ENCODE measurements around the gene TBX5.

TBX5 gene

GRCh38 chr12:114406984-114407841 lies 1.3 kb upstream of the TBX5 start:
- peaks cover 0 to 30% (median 18%) of the 10 kb centered on the region in 4 donors for H3K4me1 ChIP-seq
- no peak overlapping the region for H3K4me3 ChIP-seq
- peaks cover 0 to 93% of the 10 kb centered on the region in 2 donors for H3K27me3 ChIP-seq
- TF ChIP-seq CTCF (IDR thresholded peaks at IDR 0.05) = no peak
- H3K27ac ChIP-seq = no peak overlapping the region
- intact Hi-C loops (cut with DNase I; ENCODE audit: low total_unique reads) = no loop called here
- no peak for DNase-seq
- H3K36me3 ChIP-seq = no peaks in the 10 kb centered on the region
- H3K9me3 ChIP-seq = no peaks in the 10 kb centered on the region

GRCh38 chr12:114406316-114406983 lies 506 bp upstream of the TBX5 start:
- DNase-seq = no peak
- intact Hi-C loops (cut with DNase I; ENCODE audit: low total_unique reads) = no loop called here

GRCh38 chr12:114404926-114405518 lies 922 bp downstream of the TBX5 start:
- no peak for TF ChIP-seq CTCF (IDR thresholded peaks at IDR 0.05)
- no peaks in the 10 kb centered on the region for H3K36me3 ChIP-seq
- no peak overlapping the region for H3K27ac ChIP-seq
- no peak for DNase-seq
- no peaks in the 10 kb centered on the region for H3K9me3 ChIP-seq
- H3K4me1 ChIP-seq = peaks cover 0 to 30% (median 18%) of the 10 kb centered on the region in 4 donors
- peaks cover 0 to 97% of the 10 kb centered on the region in 2 donors for H3K27me3 ChIP-seq
- peak overlapping the region in 1 of 2 donors; percentile 21 for H3K4me3 ChIP-seq
- intact Hi-C loops (cut with DNase I; ENCODE audit: low total_unique reads) = no loop called here

More at GRCh38 chr12:114406316-114406983, 506 bp upstream of the TBX5 start:
- Histone ChIP-seq H3K36me3 (no peaks in the 10 kb centered on the region), H3K4me3 (no peak overlapping the region), H3K27me3 (peaks cover 0 to 96% of the 10 kb centered on the region in 2 donors), H3K27ac (no peak overlapping the region), H3K4me1 (peaks cover 0 to 30% (median 18%) of the 10 kb centered on the region in 4 donors), H3K9me3 (no peaks in the 10 kb centered on the region)
- TF ChIP-seq CTCF (IDR thresholded peaks at IDR 0.05) = no peak

GRCh38 chr12:114404083-114404925 lies 1.6 kb downstream of the TBX5 start:
- DNase-seq = no peak
- intact Hi-C loops (cut with DNase I; ENCODE audit: low total_unique reads) = no loop called here
- Histone ChIP-seq H3K36me3 (no peaks in the 10 kb centered on the region), H3K27me3 (peaks cover 0 to 97% of the 10 kb centered on the region in 2 donors), H3K27ac (no peak overlapping the region), H3K4me1 (peaks cover 0 to 24% (median 18%) of the 10 kb centered on the region in 4 donors), H3K4me3 (no peak overlapping the region), H3K9me3 (no peaks in the 10 kb centered on the region)
- TF ChIP-seq CTCF (IDR thresholded peaks at IDR 0.05) = no peak

- intact Hi-C loops (cut with DNase I; ENCODE audit: low total_unique reads) = no loop called here
- H3K27me3 ChIP-seq = peaks cover 0 to 97% of the 10 kb centered on the region in 2 donors
- H3K4me1 ChIP-seq = peaks cover 0 to 17% (median 14%) of the 10 kb centered on the region in 4 donors
- no peak overlapping the region for H3K27ac ChIP-seq
- TF ChIP-seq CTCF (IDR thresholded peaks at IDR 0.05) = no peak
- H3K9me3 ChIP-seq = no peaks in the 10 kb centered on the region
- H3K4me3 ChIP-seq = no peak overlapping the region
- H3K36me3 ChIP-seq = no peaks in the 10 kb centered on the region
- no peak for DNase-seq
Measured at GRCh38 chr12:114403690-114404066, 2.3 kb downstream of the TBX5 start.

All from tibial artery (tissue), 4 donors.